GM19372 (cell line): ENCODE results near the gene DUSP22.

Experiments used
- ATAC-seq: cut with Tn5 transposase; IDR thresholded peaks from one replicate; pipeline ENCODE4 v1.9.1; 2021; ENCODE audit warnings: mild to moderate bottlenecking, low read depth, moderate library complexity; ENCODE audit not compliant: unreplicated experiment

The DUSP22 gene

DNA sequence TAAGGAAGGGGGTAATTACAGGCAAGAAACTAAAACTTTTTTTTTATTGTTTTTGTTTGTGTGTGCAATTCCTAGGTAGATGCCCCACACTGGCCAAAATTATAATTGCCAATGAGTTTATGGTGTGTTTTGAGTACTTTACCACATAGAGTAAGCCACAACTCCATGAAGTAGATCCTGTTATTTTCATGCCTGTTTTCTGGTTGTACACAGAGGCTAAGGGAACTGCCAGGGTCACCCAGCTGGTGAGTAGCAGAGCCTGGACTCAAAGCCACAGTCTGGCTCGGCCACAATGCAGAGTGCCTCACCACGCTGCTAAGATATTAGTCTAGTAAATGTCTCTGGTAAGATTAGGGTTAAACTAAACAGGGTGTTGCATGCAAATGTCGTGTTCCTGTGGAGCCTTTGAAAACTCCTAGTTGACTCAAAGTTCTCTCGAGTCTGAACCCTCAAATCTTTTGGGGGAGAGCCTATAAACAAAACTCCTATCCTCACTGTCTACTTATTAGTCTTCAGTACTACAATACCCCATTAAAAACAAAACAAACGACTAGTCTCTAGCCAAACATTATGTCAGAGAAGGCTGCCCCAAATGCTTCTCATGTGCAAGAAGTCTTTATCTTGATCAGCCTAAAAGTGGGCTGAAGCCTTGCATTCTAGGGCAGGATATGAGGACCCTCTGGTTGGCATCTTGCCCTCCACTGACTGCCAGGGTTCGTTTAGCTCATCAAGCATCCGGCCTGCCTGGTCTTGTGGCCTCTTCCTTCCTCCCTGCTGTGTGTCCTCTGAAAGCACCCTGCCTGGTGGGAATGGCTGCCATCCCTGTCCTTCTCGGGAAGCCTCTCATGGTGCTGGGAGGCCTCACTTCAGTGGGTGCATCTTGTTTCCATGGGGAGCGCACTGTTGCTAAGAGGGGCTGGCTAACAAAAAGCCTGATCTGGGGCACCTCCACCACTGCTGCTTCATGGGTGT, 4.2 kb downstream of the DUSP22 start:
- peak; percentile 25 for ATAC-seq

- ATAC-seq: no peak
Observed at GRCh38 chr6:297571-298232, 5.4 kb downstream of the DUSP22 start.

DNA sequence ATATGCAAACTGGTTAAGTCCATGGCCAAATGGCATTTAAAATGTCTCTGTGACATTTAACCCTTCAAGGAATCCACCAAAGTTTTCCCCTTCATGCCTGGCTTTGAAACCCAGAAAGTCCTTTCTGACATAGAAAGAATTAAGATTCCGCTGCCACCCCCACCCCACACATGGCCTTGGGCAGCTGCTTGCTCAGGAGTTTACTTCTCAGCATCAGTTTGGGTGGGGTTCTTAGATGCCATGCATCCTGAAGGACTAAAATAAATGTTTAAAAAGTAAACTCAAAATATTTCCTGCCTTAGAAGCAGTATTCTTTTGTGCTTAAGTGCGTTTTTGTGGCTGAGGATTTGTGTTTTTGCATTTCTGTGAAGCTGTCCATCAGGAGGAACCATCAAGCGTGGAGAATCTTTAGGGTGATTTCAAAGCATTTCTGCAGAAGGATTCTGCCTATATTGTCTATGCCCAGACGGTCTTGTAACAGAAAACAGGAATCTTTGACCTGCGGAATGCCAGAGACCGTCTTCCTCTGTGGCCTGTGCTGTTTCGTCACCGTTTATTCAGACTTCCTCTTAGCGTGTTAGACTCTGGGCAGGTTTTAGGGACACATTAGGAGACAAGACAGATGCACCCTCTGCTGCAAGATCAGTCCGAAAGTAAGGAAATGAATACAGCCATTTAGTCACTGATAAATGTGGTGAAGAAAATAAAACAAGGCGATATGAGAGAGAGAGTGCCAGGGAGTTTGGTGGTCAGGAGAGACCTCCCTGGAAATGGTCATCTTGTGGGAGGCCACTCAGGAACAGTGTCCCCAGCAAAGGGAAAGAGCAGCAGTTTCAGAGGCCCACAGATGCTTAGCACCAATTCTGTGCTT, 6.2 kb downstream of the DUSP22 start:
- no peak for ATAC-seq

DNA sequence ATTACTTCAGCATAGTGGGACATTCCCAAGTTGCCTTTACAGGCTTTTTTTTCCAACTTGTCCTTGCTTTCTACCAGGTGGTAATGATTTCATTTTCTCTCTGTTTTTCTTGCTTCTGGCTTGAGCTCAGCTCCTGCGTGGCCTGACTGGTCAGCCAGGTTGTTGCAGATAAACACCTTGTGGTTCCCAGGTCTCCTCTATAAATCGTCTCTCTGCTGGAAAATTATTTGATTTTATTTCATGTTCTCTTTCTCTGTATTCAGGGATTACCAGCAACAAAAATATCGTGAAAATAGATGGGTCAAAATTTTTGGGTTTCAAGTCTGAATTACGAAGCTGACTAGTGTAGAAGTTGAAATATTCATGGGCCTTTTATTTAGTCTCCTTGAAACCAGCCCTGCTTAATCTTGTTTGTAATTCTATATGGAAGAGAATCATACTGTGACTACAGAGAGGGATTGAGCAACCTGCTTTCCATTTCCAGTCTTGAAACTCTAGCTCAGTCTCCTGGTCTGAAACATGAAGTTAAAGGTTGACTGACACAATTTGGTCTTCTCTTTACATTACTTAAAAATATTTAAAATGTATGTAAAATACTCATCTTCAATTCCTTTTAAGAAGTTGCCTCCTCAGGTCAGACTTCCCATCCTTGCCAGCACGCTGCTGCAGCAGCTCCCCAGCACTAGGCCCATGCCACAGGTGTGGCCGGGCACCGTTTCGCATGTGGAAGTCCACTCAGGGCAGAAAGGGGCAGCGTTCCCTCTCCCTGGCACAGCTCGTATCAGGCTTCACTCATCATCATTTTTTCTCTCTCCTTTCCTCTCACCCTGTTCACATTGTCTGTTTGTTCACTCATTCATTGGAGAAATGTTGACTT, 7.1 kb downstream of the DUSP22 start:
- ATAC-seq: no peak

GRCh38 chr6:300026-300425, 7.7 kb downstream of the DUSP22 start:
- ATAC-seq: no peak

GRCh38 chr6:300494-301198, 8.4 kb downstream of the DUSP22 start:
- no peak for ATAC-seq

DNA sequence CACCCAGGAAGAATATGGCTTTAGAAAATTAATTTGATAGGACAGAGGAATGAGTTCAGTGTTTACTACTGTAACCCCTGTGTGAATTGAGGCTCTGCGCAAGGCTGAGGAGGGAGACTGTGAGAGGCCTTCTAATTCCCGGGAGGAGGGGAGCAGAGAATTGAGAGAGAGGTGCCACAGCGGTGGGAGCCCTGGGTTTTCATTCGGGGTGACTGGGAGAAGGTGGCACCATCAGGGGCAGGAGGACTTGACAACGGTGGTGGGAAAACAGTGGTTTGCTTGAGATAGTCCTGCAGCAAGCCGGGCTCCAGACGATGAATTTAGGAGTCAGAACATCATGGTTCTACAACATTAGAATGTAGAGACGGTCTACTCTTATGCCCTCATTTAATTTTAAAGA, 9.2 kb downstream of the DUSP22 start:
- no peak for ATAC-seq

GRCh38 chr6:301929-302705, 9.8 kb downstream of the DUSP22 start:
- no peak for ATAC-seq

DNA sequence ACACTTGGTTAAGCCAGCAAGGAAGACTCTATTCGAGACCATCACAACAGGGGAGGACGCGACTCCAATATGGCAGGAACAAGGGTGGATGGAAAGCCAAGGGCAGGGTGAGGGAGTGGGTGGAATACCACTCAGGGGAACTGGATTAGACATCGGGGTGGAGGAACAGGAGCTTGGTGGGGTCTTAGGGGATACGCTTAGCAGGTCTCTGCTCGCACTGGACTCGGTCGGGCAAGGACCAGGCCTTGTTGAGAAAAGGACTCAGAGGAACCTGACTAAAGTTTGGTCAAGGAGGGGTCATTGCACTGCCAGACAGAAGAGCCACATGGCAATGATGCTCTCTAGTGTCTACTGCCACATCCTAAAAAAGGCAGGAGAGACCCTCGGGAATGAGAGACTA, 10.5 kb downstream of the DUSP22 start:
- no peak for ATAC-seq

- ATAC-seq: no peak
Observed at GRCh38 chr6:303263-303662, 11.0 kb downstream of the DUSP22 start.

GRCh38 chr6:303948-304558, 11.8 kb downstream of the DUSP22 start:
- no peak for ATAC-seq

DNA sequence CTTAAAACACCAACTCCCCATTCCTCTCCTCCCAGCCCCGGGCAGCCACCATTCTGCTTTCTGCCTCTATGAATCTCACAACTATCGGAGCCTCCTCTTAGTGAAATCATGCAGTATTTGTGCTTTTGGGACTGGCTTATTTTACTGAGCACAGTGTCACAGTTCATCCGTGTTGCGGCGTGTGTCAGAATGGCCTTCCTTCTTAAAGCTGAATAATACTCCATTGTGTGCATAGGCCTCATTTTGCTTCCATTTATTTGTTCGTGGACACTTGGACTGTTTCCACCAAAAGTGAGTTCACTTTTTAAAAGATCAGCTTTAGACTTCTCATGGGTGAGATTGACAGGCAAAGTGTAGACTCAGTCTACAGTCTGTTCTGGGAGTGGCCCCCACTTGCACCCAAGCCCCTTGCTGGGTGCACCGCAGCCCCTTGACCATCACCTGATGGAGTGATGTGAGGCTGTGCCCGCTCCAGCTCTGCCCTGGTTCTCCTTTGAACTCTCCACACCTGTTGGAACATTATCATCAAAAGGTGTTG, 12.6 kb downstream of the DUSP22 start:
- no peak for ATAC-seq

DNA sequence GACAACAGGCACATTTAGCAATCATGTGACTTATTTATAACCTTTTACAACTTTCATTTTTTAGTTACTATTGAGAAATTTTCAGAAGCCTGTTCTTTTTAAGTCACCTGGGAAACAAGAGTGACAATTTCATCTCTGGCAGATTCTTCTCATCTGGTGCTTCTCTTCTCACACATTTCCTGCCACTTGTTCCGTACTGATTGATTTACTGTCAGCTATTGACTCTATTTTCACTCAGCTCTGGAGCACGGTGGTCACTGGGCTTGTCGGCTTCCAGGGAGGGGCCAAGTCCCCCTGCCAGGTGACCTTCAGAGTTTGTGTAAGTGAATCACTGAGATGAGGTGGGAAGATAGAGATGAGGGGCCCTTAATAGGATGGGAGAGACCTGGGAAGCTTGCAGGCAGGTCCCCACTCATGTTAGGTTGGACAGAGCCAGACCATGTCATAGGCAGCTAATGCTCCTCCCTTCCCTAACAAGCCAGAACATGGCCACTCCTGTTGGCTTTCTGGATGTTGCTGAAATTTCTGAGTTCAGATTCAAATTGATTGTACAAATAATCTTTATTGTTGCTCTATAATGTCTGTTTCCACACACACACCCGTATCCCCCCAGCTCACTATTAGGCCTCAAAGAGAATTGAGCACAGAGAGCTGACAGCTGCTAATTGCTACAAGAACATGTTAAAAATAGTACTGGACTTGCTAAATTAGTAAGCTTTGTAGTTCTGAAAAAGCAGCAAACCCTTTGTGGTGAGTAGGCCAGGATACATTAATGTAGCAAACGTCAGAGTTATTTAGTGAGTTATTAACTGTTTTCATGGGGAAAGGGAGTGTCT, 13.3 kb downstream of the DUSP22 start:
- peak; percentile 83 for ATAC-seq

GRCh38 chr6:306641-307061, 14.4 kb downstream of the DUSP22 start:
- no peak for ATAC-seq

GRCh38 chr6:307065-307814, 15.0 kb downstream of the DUSP22 start:
- no peak for ATAC-seq

DNA sequence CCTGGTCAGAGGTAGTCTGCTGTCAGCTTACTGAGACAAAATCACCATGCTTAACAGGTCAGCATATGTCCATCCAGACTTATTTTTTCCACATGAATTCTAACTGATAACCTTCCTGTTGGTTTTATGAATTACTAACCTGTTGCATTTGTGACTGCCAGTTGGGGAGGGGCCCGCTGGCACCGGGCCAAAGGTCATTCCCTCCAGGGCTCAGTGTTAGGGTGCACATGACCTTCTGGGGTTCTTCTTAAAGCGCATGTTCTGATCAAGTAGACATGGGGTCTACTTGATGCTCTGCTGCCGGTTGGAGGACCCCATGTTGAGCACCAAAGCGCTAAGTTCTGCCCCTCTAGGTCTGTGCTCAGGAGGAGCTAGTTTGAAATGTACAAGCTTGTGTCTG, 15.6 kb downstream of the DUSP22 start:
- no peak for ATAC-seq
